ENCODE data around the gene PSMD2.
"Not testable (repeated sequence)": the region's sequence is repeated elsewhere in the genome, so short reads cannot be mapped to it uniquely, and the experiment has no call there.

Gene PSMD2

GRCh38 chr3:184298759-184299487 is at the start of gene PSMD2:
Gene PSMD2 (plus strand): TSS chr3:184299241. CDS start chr3:184299267, 26 bp downstream.
- peak; percentile 97 for DNase-seq (ENCODE audit: low read depth, low spot score)

DNA sequence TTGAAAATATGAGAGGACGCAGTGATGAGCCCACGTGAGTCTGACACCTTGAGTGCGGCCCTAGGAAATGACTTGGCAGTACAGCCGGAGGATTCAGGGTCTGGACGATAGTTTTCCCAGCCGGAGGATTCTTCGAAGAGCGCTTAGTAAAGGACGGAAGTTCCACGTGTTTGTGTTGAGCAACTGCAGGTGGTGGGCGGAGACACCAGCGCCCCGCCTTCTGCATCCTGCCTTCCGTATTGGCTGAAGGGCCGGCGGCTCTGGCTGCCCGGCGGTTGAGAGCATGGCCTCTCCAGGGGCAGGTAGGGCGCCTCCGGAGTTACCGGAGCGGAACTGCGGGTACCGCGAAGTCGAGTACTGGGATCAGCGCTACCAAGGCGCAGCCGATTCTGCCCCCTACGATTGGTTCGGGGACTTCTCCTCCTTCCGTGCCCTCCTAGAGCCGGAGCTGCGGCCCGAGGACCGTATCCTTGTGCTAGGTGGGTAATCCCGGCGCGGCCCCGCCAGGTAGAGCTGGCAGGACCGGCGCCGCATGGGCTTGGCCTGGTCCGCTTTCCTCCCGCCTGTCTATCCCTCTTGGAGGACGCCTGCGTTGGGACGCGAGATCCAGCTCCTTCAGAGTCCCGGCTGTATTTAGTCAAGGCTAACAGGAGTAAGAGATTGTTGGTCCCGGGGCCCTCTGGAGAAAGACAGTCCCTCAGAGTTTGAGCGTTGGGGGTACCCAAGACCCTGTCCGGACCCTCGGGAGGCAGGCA is 49.5 kb upstream of the PSMD2 start, which contains the start of gene EEF1AKMT4:
Gene EEF1AKMT4 (plus strand): TSS at position 261 of the 755 bp plus-strand sequence. CDS start 23 bp downstream, at position 284.
- DNase-seq (ENCODE audit: low read depth, low spot score), result peak; percentile 94

DNA sequence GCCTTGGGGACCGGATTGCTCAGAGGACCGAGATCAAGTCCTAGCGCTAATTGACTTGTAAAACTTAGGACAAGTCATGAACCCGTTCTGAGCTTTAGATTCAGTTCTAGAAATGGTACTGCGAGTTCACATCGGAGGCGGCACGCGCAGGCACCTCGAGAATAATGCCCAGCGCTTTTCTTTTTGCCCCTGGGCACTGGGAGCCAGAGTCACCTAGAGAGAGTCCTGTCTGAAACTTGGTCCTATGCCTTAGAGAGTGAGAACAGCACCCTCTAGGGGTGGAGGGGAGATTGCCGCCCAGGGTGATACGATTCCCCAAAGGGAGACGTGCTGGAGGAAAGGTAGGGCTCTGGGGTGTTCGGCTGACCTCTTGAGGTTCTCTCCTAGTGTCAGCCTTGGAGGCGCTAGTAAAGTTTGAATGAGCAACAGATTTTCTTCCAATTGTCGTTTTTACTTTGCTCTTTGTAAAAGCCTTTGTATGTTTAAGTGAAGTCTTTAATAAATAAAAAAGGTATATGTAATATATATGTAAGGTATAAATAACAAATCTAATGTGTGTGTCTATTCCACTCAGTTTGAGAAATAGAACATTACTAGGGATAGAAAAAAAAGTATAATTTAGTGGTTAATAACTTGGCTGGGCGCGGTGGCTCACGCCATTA is 48.7 kb upstream of the PSMD2 start:
- peak; percentile 80 for DNase-seq (ENCODE audit: low read depth, low spot score)

DNA sequence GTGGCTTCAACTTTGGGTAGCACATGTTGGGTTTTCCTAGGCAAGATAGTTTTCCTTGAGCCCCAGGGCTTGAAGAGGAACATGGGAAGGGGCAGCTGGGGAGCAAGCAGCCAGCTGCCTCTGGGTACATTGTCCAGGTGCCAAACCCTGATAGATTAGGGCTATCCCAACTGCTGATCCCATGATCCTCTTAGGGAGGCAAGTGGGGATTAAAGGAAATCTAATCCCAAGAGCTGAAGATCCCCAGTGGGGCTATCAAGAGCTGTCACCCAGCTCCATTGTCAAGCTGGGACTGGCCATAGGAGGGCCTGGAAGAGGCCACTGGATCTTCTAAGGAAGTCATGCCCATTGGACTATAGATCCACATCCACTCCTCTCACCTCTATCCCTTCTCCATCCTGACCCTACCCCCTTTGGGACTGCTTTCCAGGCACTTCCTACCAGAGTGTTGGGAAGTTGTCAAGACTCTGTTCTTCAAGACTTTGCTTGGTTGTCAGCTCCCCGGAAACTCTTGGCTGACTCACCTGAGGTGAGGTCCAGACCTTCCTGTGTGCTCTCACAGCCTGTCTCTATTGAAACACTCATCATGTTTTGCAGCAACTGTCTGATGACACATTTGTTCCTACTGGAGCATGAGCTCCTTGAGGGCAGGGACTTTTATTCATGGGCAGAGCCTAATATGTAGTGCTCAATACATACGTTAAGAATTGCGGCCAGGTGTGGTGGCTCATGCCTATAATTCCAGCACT is 43.6 kb upstream of the PSMD2 start:
- DNase-seq (ENCODE audit: low read depth, low spot score), result no peak

GRCh38 chr3:184257083-184257915 is 41.7 kb upstream of the PSMD2 start:
- no peak for DNase-seq (ENCODE audit: low read depth, low spot score)

DNA sequence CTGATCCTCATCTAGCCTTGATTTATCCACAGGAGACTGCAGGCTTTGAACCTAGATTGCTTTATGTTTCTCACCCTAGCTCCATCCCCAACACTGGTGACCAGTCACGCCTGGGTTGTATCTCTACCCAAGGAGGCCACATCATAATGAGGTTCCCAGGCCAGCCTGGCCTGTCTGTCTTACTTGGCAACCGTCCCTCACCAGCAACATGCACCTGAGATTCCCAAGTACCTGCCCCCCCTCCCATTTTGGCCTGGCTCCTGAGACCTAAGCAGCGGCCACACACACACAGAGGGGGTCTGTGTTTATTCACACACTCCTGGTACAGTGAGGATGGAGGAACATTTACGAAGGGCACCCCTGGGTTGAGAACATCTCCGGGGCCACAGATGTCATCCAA is 40.1 kb upstream of the PSMD2 start:
- DNase-seq (ENCODE audit: low read depth, low spot score), result no peak

- no peak for DNase-seq (ENCODE audit: low read depth, low spot score)
Observed at GRCh38 chr3:184259396-184259877, 39.6 kb upstream of the PSMD2 start.

GRCh38 chr3:184259878-184260723 is 38.9 kb upstream of the PSMD2 start:
- DNase-seq (ENCODE audit: low read depth, low spot score), result no peak

- DNase-seq (ENCODE audit: low read depth, low spot score), result no peak
Observed at GRCh38 chr3:184260724-184261269, 38.2 kb upstream of the PSMD2 start.

GRCh38 chr3:184261270-184261853 is 37.7 kb upstream of the PSMD2 start, which contains the start of gene CAMK2N2:
Gene CAMK2N2 (minus strand): TSS chr3:184261553. CDS start chr3:184261285, 268 bp downstream.
- no peak for DNase-seq (ENCODE audit: low read depth, low spot score)

DNA sequence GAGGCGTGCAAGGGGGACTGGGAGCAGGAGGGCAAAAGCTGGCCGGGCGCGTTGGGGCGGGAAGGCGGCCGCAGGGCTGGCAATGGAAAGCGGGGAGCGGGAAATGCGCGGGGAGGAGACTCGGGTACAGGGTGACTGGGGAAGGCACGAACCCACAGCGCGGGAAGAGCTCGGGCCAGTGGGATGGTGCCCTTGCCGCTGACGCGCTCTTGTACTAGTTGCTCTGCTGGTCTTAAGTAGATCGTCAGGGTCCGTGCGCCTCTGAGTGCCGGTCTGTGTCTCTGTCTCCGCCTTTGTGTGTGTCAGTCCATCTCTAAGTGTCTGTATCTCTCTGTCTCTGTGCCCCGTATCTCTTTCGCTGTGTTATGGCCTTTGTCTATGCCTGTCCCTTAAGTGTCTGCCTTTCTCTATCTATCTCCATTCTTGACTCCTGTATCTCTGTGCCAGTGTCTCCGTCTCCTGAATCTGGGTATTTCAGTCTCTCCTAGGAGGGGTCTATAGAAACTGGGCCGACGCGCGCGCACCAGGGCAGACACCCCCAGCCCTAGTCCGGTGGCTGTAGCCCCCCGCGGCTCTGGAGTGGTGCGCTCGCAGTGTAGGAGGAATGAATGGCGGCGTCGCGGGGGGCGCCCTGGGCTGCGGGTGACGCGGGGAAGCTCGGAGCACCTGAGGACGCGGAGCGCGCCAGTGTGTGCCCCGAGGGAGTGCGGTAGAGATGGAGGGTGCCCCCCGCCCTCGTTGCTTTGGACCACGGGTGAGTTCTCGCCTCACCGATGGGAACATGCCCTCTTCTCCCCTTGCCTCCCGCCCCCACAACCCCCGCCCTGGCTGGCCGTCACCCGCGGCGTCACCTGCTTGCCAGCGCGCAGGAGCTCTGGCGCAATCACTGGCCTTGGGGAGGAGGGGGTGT is 36.9 kb upstream of the PSMD2 start:
- no peak for DNase-seq (ENCODE audit: low read depth, low spot score)

- DNase-seq (ENCODE audit: low read depth, low spot score), result no peak
Observed at GRCh38 chr3:184262764-184263179, 36.3 kb upstream of the PSMD2 start.

DNA sequence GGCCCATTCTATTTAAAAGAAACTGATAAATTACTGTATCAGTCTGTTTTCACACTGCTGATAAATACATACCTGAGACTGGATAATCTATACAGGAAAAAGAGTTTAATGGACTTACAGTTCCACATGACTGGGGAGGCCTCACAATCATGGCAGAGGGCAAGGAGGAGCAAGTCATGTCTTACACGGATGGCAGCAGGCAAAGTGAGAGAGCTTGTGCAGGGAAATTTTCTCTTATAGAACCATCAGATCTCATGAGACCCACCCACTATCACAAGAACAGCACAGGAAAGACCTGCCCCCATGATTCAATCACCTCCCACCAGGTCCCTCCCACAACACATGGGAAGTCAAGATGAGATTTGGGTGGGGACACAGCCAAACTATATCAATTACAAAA is 31.8 kb upstream of the PSMD2 start:
- not testable (repeated sequence) for DNase-seq (ENCODE audit: low read depth, low spot score)

GRCh38 chr3:184272269-184272668 is 26.8 kb upstream of the PSMD2 start:
- no peak for DNase-seq (ENCODE audit: low read depth, low spot score)

DNA sequence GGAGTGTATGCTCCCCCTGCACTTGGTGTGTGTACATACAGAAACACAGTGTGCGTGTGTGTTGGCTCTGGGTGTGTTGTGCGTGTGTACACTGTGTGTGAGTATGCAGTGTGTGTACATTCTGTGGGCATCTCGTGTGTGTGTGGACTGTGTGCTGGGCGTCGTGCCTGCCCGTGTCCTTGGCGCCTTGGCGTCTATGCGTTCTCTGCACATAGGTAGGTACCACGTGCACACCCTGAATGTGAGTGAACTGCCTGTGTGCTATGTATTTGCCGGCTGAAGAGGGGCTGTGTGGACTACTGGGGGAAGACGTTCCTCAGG is 23.7 kb upstream of the PSMD2 start:
- DNase-seq (ENCODE audit: low read depth, low spot score), result no peak

- no peak for DNase-seq (ENCODE audit: low read depth, low spot score)
Observed at GRCh38 chr3:184275961-184276910, 22.8 kb upstream of the PSMD2 start, which contains the start of gene ECE2. Gene ECE2 (plus strand): TSS chr3:184276022. CDS start chr3:184276154, 132 bp downstream.

GRCh38 chr3:184277366-184277765 is 21.7 kb upstream of the PSMD2 start:
- DNase-seq (ENCODE audit: low read depth, low spot score), result no peak

Data from activated naive CD8-positive, alpha-beta T cell treated with anti-CD3 and anti-CD28 coated beads, Interleukin-2, amount 50 U/mL, for 16 hours (primary cell).